SIG-M5 (cell line): Measurements from ENCODE around the gene MLLT10.
"Not testable (repeated sequence)": the region's sequence is repeated elsewhere in the genome, so short reads cannot be mapped to it uniquely, and the experiment has no call there.

Experiments
- DNase-seq: peaks from one replicate; lab custom pipeline; 2025; lab: John Stamatoyannopoulos, UW

MLLT10 gene

DNA sequence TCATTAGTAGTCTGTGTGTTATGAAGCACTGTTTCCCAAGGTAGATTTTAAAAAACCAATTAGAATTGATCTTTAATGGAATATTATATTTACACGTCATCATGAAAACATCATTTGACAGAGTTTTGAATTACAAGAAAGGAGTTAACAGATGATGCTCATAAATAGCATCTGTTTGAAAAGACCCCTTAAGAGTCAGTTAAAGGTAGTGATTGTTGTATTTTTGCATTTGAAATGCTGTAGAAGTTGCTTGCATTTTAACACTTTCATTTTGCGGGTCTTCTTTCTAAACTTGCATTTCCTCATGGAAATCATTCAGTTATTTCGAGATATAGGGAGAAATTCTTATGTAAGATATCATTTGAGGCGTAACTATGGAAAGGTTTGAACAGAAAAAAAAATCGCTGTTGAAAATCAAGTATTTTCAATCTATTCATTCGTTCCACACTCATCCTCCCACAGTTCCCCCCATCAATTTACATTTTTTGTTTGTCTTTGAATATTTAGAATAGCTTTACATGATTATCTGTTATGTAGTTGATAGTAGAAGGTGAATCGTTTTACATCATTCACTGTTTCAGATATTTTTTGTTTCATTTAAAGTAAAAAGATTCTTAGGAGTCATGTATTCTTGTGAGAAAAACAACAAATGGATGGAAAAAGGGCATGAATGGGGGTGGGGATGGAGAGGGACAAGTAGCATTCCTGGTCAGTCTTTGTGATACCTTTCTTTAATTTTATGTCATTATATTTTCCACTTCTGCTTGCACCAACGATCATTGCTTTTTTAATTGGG lies 5.6 kb upstream of the MLLT10 start:
- no peak for DNase-seq

DNA sequence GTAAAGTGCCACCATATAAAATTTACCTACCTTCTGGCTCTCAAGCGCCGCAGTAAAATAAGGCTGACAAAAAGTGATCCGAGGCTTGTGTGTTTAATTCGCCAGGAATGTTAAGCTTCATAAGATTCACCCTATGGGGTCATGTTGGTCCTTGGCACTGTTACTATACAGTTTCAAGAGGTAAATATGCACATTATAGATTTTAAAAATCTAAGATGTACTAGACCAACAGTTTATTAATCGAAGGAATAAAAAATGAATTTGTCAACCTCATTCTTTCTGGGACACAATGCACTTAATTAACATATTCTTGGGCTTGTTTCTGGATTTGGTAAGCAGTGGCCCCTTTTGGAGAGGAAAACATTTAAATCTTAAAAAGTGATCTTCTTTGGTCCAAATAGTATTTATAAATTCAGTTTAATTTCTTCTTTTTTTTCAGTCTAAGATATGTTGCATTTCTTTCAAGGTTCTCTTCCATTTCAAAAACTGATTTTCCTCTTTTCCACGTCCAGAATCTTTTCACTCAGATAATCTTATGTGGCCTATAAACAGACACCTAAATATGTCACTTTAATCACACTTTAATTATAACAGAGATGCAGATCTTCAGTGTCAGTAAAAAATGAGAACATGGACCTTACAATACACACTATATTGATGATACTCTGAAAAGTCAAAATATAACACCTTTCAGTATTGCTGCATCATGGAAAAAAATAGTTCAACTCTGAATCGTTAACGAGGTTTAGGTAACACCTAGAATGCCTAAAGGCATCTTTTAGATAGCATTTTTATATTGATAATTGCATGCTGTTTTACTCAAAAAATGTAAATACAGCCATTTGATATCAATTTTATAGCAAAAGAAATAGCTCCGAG lies 4.8 kb upstream of the MLLT10 start:
- DNase-seq, result no peak

DNA sequence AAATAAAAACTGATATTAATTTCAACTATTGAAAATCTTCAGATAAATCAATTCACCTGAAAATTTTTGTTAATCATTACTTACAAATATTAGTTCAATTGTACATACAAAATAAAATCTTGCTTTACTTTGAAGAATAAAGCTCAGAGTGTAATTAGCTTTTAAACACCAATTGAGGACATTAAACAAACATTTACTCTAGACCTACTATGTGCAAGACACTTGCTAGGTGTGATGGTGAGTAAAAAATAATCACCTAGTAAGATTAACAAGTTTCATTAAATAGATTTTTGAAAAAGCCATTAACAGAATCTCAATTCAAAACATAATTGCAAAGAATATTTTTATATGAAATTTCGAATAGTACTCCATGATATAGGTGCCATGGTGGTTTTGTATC lies 3.9 kb upstream of the MLLT10 start:
- DNase-seq, result no peak

DNA sequence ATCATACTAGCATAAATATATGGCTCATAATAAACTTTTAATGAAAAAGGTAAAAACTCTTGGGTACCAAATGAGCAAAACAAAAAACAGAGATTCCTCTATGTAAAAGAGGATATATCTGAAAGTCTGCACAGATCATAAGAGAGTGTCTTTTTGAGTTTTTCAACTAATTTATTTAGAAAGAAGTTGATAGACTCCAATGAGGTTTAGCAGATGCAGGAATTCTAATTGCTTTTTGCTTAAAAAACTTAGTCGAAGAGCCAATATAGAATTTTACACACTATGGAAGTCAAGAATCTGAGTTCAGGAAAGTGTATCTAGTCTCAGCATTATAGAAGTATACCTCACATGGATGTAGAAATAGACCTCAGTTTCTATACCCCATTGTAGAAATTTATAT lies 3.4 kb upstream of the MLLT10 start:
- no peak for DNase-seq

DNA sequence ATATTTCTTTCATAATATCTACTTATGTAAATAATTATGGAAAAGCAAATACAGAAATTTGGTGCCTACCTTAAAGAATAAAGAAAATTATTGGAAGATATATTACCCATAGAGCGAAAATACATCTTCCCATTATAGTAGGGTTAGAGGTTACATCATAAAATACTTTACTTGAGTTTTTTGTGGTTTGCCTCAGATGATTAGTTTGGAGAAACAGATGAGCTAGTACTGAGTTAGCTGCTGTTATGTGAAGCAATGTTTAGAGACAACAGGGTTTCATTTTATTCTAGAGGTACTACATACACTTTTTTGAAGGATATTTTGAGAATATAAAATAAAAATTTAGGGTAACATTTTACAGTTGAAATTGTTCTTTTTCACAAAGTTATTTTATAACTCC lies 2.9 kb upstream of the MLLT10 start:
- no peak for DNase-seq

DNA sequence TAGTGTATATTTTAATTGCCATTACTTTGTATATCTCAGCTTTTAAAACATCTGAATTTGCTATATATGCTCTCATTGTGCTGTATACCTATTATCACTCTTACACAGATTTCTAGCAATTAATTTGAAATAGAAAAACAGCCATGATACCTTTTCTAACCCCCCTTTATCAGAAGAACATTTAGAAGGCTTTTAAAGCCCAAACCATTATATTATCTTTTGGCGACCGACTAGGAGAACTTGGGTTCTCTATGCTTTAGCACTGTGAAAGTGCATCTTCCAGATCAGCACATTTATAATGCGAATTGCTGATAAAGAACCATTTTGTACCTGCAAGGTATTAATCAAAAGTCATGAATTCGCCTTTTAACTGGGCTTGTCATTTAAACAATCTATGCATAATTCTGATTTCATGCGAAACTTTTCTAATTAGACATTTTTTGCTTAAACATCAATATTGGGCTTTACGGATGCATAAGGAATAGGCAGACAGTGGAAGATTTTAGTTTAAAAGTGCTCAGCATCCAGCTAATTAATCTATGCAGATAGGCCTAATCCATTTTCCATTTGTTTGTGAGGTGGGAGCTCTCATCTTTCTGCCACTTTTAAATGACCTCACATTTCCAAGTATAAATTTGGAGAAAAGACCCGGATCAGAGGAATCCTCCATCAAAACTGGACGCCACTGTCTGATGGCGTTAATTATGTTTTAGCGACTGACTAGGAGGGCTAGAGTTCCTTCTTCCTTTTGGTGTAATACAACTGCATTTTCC lies 1.2 kb upstream of the MLLT10 start:
- no peak for DNase-seq

DNA sequence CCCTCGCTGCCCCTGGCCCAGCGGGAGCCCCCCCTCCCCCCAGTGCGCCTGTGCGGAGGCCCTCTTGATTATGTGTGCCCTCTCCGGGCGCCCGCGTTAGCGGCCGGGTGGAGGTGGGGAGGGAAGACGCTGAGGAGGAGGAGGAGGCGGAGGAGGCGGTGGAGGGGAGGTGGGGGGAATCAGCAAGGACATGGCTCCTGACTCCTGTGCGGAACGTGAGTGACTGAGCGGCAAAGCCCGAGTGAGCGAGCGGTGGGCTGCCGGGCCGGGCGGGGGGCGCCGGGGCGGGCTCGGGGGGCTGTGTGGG lies 201 bp downstream of the MLLT10 start:
- no peak for DNase-seq

DNA sequence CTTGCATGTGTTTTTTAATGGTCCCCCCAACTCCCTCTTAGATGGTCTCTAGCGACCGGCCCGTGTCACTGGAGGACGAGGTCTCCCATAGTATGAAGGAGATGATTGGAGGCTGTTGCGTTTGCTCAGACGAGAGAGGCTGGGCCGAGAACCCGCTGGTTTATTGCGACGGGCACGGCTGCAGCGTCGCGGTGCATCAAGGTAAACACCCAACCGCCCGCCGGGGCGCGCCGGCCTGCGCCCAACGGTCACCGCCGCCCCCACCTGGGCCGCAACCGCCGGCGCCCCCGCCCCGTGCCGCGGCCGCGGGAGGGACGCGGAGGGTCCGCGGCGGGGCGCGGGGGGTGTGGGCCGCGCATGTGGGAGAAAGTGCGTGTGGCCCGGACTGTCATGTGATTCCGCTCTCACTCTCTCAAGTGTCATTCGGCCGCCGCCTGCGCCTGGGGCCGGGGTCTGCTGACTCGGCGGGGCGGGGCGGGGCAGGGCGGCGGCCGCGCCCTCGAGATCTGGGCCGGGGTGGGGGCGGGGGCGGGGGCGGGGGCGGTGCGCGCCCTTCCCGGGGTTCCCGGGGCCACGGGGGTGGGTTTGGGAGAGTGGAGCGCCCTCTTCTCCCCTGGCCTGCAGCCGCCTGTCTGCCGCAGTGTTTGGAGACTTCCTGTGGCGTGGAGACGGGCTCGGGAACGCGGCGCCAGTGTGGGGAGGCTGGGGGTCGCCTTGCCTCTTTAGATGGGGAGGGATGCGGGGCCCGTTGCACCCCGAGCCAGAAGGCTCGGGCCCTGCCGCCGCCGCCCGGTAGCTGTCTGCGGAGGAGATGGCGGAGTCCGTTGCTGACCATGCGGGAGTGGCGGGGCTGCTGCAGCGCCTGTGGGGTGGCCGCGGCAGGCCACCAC lies 817 bp downstream of the MLLT10 start:
- DNase-seq, result no peak

DNA sequence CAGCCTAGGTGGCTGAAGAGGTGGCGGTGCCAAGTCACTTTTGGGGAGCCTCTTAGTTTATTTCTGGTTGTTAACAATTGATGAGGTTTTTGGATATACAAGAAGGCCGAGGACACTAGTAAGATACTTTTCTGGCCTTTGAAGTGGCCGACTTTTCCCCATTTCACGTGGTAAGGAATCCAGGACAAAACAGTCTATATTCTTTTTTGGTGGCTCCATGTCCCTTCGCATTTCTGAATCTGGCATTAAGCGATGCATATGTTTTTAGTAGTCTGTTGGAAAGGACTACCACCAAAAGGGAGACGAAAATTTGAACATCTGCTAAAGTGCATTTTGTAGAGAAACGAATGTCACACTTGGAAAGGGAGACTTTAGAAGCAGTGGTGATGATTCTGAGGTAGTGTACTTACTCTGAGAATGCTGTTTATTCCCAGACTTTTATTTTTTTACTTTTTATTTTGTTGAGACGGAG lies 1.5 kb downstream of the MLLT10 start:
- no peak for DNase-seq

DNA sequence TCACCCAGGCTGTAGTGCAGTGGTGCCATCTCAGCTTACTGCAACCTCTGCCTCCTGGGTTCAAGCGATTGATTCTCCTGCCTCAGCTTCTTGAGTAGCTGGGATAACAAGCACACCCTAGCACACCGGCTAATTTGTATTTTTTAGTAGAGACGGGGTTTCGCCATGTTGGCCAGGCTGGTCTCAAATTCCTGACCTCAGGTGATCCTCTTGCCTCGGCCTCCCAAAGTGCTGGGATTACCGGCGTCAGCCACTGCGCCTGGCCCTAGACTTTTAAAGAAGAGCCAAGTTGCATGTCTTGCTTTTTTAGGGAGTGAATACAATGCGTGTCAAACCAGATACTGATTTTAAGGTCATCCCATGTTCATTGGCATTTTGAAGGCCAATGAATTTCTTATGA lies 1.9 kb downstream of the MLLT10 start:
- not testable (repeated sequence) for DNase-seq

DNA sequence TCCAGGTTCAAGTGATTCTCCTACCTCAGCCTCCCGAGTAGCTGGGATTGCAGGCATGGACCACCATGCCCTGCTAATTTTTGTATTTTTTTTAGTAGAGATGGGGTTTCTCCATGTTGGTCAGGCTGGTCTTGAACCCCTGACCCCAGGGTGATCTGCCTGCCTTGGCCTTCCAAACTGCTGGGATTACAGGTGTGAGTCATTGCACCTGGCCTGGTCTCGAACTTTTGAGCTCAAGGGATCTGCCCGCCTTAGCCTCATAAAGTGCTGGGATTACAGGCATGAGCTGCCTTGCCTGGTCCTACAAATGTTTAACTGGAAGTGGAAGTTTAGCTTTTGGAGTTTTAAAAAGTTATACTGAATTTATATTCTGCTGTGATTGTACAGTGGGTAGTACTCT lies 2.8 kb downstream of the MLLT10 start:
- no peak for DNase-seq

DNA sequence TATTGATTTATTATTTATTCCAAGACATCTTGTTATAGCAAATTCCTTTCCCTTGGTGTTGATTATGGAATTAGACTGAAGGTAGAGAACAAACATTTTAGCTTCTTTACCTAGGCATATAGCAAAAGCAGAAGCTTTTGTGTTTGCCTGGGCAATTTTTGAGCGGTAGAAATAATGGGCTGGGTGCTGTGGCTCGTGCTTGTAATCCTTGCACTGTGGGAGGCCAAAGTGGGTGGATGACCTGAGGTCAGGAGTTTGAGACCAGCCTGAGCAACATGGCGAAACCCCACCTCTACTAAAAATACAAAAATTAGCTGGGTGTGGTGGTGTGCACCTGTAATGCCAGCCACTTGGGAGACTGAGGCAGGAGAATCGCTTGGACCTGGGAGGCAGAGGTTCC lies 6.7 kb downstream of the MLLT10 start:
- DNase-seq, result not testable (repeated sequence)

DNA sequence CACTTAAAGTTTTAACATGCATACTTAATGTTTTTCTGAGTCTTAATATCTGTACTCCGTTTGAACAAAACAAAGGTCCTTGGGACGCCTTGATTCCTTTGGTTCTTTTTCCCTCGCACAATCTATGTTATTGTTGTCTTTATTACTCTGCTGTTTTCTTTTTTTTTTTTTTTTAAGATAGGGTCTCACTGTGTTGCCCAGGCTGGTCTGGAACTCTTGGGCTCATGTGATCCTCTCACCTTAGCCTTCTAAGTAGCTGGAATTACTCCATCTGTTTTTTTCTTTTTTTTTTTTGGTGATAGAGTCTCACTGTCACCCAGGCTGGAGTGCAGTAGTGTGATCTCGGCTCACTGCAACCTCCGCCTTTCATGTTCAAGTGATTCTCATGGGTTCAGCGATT lies 13.2 kb downstream of the MLLT10 start:
- no peak for DNase-seq

DNA sequence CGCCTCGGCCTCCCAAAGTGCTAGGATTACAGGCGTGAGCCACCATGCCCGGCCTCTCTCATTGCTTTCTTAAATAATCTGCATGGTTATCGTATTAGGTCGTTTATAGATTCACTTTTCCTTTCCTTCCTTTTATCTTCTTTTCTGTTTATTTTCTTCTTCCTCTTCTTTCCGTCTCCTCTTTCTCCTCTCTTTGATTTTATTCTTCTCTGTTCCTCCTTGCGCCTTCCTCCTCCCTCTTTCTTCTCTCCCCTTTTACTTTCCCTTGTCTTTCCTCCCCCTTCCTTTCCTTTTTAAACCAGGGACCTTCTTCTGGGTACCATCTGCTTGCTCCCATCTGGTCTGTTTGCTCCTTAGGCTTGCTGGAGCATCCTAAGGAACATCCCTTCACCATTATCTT lies 18.6 kb downstream of the MLLT10 start:
- DNase-seq, result no peak

DNA sequence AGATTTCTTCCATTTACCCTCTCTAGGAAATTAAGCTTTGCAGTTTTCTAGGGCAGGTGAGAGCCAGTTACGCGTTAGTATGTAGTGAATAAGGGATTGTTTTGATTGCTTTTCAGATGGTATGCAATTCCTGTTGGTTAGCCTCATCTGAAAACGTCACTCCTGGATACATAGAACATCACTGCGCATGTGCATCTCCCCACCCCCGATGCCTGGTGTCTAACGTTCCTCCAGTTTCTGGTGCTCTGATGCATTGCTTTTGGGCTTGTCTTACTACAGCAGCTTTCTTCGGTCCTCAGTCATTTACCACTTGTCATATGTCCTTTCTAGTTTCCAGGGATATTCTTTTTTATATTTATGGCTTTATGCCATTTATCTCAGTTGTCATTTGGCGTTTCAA lies 22.5 kb downstream of the MLLT10 start:
- no peak for DNase-seq

DNA sequence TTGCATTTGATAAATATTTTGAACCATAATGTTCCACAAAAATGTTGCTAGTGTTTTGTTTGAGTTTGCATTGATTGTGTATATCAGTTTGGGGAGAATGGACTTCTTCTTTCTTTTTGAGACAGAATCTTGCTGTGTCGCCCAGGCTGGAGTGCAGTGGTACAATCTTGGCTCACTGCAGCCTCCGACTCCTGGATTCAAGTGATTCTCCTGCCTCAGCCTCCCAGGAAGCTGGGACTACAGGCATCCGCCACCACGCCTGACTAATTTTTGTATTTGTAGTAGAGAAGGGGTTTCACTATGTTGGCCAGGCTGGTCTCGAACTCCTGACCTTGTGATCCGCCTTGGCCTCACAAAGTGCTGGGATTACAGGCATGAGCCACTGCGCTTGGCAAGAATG lies 25.0 kb downstream of the MLLT10 start:
- DNase-seq, result not testable (repeated sequence)

DNA sequence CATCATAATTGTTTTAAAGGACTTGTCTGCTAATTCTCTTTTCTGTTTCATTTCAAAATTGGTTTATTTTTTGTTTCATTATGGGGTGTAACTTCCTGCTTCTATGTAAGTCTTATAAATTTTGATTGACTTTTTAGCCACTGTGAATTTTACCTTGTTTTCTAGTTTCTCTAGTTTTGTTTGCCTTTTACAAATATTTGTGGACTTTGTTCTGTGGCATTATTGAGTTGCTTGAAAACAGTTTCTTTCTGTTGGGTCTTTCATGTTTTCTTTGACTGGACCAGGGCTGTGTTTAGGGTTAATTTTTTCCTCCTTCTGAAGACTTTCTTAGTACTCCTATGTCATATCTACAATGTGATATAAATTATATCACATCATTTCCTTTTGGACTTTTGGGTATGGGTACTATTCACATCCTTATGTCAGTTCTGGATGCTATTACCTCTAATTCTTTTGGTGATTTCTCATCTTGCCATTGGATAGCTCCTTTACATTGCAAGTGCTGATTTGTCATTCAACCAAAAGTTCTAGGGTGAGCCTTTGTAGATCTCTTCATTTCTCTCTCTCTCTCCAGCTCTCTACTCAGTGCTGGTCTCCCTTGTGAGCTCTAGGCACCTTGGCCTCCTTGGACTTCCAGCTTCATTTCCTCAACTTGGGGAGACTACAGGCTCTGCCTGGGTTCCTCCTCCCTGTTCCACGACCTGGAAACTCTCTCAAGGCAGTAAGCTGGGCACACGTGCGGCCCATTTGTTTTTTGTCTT lies 36.9 kb downstream of the MLLT10 start:
- DNase-seq, result no peak

DNA sequence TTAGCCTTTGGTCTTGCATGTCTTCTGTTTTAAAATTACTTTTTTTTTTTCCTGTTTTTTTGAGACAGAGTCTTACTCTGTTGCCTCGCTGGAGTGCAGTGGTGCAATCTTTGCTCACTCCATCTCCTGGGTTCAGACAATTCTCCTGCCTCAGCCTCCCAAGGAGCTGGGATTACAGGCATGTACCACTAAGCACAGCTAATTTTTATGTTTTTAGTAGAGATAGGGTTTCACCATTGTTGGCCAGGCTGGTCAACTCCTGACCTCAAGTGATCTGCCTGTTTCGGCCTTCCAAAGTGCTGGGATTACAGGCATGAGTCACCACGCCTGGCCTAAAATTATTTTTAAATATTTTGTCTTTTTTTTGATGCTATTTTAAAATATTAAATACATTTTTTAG lies 38.5 kb downstream of the MLLT10 start:
- no peak for DNase-seq

DNA sequence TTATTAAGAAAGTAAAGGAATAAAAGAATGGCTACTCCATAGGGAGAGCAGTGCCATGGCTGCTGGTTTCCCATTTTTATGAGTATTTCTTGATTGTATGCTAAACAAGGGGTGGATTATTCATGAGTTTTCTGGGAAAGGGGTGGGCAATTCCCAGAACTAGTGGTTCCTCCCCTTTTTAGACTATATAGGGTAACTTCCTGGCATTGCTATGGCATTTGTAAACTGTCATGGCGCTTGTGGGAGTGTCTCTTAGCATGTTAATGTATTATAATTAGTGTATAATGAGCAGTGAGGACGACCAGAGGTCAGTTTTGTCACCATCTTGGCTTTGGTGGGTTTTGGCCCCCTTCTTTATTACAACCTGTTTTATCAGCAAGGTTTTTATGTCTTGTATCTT lies 40.5 kb downstream of the MLLT10 start:
- not testable (repeated sequence) for DNase-seq

DNA sequence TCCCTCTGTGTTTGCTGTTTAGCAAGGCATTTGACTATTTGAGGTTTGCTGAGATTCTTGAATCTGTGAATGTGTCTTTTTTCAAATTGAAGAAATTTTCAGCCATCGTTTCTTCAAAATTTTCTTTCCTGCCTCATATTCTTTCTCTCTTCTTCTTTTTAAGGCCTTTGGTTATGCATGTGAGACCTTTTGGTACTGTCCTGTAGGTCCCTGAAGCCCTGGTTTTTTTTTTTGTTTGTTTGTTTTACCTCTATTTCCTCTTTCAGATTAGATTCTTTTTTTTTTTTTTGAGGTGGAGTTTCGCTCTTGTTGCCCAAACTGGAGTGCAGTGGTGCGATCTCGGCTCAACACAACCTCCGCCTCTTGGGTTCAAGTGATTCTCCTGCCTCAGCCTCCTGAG lies 45.3 kb downstream of the MLLT10 start:
- DNase-seq, result no peak

DNA sequence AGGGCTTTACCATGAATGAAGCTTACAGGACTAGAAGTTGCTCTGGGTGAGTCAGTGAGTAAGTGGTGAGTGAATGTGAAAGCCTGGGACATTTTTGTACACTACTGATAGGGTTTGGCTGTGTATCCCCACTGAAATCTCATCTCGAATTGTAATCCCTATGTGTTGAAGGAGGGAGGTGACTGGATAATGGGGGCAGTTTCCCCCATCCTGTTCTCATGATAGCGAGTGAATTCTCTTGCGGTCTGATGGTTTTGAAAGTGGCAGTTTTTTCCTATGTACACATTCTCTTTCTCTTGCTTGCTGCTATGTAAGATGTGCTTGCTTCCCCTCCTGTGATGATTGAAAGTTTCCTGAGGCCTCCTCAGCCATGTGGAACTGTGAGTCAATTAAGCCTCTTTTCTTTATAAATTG lies 47.4 kb downstream of the MLLT10 start:
- not testable (repeated sequence) for DNase-seq
